NT2/D1 (cell line): ENCODE measurements around the gene IDH2.

Experiments
- YY1 ChIP-seq: IDR thresholded peaks from 2 replicates; pipeline ENCODE4 v1.6.1; 2011; ENCODE audit not compliant: insufficient read length, insufficient read depth
- ZNF274 ChIP-seq: IDR thresholded peaks from 2 replicates; pipeline ENCODE4 v1.6.1; 2011; ENCODE audit warnings: mild to moderate bottlenecking, low read depth, low read length

DNA sequence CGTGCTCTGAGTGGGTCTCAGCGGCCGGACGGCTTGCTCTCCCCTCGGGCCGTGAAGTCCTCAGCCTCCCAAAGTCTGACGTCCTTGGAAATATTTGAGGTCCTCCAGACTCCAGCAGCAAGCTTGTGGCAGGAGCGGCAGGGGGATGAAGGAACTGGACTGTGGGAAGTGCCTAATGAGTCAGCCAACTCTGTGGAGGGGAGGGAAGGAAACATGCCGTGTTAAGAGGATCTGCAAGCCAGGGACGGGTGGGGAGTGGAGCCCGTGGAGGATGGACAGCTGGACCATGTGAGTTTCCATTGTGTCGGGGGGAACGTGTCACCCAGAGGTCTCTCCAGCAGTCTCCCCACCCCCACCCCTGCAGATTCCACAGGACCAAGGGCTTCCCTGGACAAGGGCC, 39.4 kb upstream of the IDH2 start:
- no peak for TF ChIP-seq YY1
- no peak for TF ChIP-seq ZNF274
